CD4-positive, alpha-beta T cell treated with Interleukin-21 for 1 hour (primary cell): ENCODE data around the gene PEX12.
"Not testable (repeated sequence)": the region's sequence is repeated elsewhere in the genome, so short reads cannot be mapped to it uniquely, and the experiment has no call there.

ENCODE experiments used
- DNase-seq: peaks from one replicate; pipeline ENCODE4 v3.0.0-alpha.2; 2020

PEX12 gene

DNA sequence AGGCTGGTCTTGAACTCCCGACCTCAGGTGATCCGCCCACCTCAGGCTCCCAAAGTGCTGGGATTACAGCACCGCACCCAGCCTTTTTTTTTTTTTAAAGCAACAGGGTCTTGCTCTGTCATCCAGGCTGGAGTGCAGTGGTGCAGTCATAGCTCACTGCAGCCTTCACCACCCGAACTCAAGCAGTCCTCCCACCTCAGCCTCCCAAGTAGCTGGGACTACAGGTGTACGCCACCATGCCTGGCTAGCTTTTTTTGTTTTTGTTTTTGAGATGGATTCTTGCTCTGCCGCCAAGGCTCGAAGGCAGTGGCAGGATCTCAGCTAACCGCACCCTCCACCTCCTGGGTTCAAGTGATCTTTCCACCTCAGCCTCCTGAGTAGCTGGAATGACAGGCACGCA is 43.0 kb downstream of the PEX12 start:
- DNase-seq = not testable (repeated sequence)

DNA sequence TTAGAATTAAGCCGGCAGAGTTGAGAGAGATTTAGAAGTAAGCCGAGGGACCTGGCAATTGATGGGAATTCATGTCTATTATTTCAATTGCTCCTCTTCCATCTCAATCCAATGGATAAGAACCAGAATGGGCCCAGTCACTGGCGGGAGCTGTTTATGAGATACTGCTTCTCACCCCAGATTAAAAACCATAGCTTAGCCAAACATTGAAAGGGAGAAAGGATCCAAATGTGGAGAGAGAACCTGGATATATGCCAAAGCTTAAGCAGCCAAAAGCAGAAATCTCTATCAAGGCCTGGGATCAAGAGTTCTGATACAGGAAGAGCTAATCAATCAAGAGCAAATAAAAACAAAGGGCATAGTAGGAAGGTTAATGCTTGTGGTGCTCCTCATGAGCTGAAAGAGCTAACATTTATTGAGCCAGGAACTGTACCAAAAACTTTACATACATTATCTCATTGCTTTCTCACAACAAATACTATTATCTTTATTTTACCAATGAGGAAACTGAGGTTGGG is 43.7 kb downstream of the PEX12 start:
- no peak for DNase-seq

DNA sequence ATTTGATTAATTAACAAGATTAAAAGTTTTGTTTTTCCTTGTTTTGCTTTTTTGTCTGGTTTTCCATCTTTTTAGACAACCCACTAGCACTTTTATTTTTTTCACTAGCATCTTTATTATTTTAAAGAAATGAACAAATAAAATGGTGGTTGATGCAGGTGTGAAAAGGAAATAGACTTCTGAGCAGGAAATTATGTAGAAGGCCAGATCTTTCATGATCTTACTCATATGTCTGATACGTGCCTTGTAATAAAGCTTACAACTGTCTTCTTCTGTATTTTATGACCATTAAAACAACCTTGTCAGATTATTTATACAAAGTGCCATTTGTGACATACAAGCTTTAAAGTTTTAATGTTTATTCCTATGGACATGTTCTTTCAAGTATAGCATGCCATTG is 47.2 kb downstream of the PEX12 start:
- DNase-seq = no peak

GRCh38 chr17:35529866-35530265 is 48.5 kb downstream of the PEX12 start:
- DNase-seq = peak; percentile 54

DNA sequence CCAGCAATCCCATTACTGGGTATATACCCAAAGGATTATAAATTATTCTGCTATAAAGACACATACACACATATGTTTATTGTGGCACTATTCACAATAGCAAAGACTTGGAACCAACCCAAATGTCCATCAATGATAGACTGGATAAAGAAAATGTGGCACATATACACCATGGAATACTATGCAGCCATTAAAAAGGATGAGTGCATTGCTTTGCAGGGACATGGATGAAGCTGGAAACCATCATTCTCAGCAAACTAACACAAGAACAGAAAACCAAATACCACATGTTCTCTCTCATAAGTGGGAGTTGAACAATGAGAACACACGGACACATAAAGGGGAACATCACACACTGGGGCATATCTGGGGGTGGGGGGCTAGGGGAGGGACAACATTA is 49.0 kb downstream of the PEX12 start:
- DNase-seq = not testable (repeated sequence)
